Measurements from ENCODE around the gene NUP43. TPM values are rescaled to one million over a fixed set of nuclear protein-coding genes. Genes with fewer than 3 reads are reported as not detected.

NUP43 gene
- total and polyA plus RNA-seq, 2 donors (not counting 1 experiment from before 2014, with no cell fraction given) = 12.9 to 75.7 TPM

DNA sequence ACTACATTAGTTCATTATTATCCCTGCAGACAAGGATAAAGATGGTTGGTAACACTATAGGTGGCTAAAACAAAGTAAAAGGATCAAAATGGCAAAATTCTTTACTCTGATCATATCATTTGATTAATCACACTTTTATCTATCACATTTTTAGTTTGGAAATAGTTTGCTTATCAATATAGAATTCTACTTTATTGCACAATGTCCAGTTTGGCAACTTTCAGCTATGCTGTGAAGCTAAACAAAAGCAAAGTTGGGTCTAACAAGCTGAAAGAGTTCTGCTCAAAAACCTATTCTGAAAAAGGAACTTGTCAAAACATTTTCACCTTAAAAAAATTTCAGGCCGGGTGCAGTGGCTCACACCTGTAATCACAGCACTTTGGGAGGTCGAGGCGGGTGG lies 20.5 kb downstream of the NUP43 start:
- TF ChIP-seq EZH2 (IDR thresholded peaks at IDR 0.05; ENCODE audit: borderline replicate concordance, insufficient read depth, low read depth, low read length, poor library complexity, severe bottlenecking) = no peak
- TF ChIP-seq, protein P1, sequence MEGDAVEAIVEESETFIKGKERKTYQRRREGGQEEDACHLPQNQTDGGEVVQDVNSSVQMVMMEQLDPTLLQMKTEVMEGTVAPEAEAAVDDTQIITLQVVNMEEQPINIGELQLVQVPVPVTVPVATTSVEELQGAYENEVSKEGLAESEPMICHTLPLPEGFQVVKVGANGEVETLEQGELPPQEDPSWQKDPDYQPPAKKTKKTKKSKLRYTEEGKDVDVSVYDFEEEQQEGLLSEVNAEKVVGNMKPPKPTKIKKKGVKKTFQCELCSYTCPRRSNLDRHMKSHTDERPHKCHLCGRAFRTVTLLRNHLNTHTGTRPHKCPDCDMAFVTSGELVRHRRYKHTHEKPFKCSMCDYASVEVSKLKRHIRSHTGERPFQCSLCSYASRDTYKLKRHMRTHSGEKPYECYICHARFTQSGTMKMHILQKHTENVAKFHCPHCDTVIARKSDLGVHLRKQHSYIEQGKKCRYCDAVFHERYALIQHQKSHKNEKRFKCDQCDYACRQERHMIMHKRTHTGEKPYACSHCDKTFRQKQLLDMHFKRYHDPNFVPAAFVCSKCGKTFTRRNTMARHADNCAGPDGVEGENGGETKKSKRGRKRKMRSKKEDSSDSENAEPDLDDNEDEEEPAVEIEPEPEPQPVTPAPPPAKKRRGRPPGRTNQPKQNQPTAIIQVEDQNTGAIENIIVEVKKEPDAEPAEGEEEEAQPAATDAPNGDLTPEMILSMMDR (IDR thresholded peaks at IDR 0.05) = no peak
- no peaks in the 10 kb centered on the region for H3K27me3 Mint-ChIP-seq
- no peak overlapping the region for H3K4me3 Mint-ChIP-seq
- Histone ChIP-seq H3K79me2 (ENCODE audit: control insufficient read depth, insufficient read depth, low read length) (no peaks in the 10 kb centered on the region), H3K27me3 (replicated peaks in 1 of 4; ENCODE audit: control extremely low read depth in 1 of 4, control insufficient read depth in 3 of 4, insufficient read depth in 4 of 4, low read length in 3 of 4) (no peaks in the 10 kb centered on the region), H4K20me1 (ENCODE audit: control insufficient read depth, insufficient read depth, low read length, poor library complexity, severe bottlenecking) (no peaks in the 10 kb centered on the region), H3K4me2 (replicated peaks; ENCODE audit: low read depth, low read length, poor library complexity, severe bottlenecking) (no peak overlapping the region), H3K9ac (ENCODE audit: low read length) (no peak overlapping the region), H3K4me3 (ENCODE audit: control extremely low read depth in 1 of 5, extremely low read depth in 1 of 5, insufficient read depth in 1 of 5, low read depth in 2 of 5, low read length in 4 of 5) (no peak overlapping the region), H2AFZ (ENCODE audit: insufficient read depth, low read depth, low read length, poor library complexity, severe bottlenecking) (no peak overlapping the region), H3K27ac (ENCODE audit: low read length in 2 of 2) (no peak overlapping the region), H3K36me3 (replicated peaks in 1 of 2; ENCODE audit: control extremely low read depth in 1 of 2, control insufficient read depth in 1 of 2, extremely low read depth in 1 of 2, insufficient read depth in 2 of 2, low read length in 1 of 2) (peaks cover 6 to 39% of the 10 kb centered on the region in 2 experiments), H3K4me1 (ENCODE audit: control insufficient read depth in 2 of 2, insufficient read depth in 2 of 2, low read length in 2 of 2) (peaks cover 8 to 11% of the 10 kb centered on the region in 2 donors), H3K9me3 (ENCODE audit: control extremely low read depth in 1 of 3, control insufficient read depth in 2 of 3, insufficient read depth in 1 of 3, low read length in 2 of 3) (no peaks in the 10 kb centered on the region)
- no peak for DNase-seq
- POLR2A ChIA-PET = no interaction called here
- WGBS (ENCODE audit: insufficient coverage) = 86% methylated on average over 1 of the region's 3 CpGs
- no peaks in the 10 kb centered on the region for H3K9me3 Mint-ChIP-seq (ENCODE audit: insufficient read depth)
- CTCF ChIA-PET = interaction anchor here (0.7 to 1.3 kb wide), 2 partner anchors 17 to 223 kb away, joined by 4 to 5 read pairs; no protein-coding TSS in a partner anchor
- H3K4me1 Mint-ChIP-seq = peaks cover 8% of the 10 kb centered on the region
- no peak for ATAC-seq (ENCODE audit: low read depth)
- intact Hi-C loops (cut with micrococcal nuclease) = no loop called here
- H3K27ac Mint-ChIP-seq = no peak overlapping the region

DNA sequence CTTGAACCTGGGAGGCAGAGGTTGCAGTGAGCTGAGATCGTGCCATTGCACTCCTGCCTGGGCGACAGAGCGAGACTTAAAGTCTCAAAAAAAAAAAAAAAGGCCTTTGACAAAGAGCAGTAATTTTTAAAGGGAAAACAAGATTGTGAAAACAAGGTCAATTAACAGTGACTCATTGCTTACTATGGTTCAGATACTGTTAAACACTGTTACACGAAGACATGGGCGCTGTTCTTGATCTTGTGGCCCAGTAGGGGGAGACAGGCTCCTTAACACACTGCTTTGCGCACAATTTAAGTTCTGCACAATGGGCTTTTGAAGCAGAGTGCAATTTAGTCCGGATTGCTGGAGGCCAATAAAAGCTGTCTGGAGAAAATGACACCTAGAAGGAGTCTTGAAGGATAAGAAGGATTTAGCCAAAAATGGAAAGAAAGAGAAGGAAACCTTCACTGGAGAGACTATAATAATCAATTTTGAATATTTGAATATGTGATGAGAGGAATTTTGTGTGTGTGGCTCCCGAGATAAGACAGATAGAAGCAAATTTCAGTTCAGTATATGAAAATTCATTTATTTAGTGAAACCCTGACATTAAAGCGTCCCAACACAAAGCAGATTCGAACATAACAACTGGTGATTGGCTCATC lies 22.4 kb downstream of the NUP43 start:
- Mint-ChIP-seq H3K27me3 (no peaks in the 10 kb centered on the region), H3K27ac (no peak overlapping the region), H3K9me3 (ENCODE audit: insufficient read depth) (no peaks in the 10 kb centered on the region), H3K4me1 (peaks cover 8% of the 10 kb centered on the region), H3K4me3 (no peak overlapping the region)
- Histone ChIP-seq H3K4me3 (ENCODE audit: control extremely low read depth in 1 of 5, extremely low read depth in 1 of 5, insufficient read depth in 1 of 5, low read depth in 2 of 5, low read length in 4 of 5) (no peak overlapping the region), H3K4me1 (ENCODE audit: control insufficient read depth in 2 of 2, insufficient read depth in 2 of 2, low read length in 2 of 2) (peaks cover 8 to 10% of the 10 kb centered on the region in 2 donors), H3K4me2 (replicated peaks; ENCODE audit: low read depth, low read length, poor library complexity, severe bottlenecking) (no peak overlapping the region), H2AFZ (ENCODE audit: insufficient read depth, low read depth, low read length, poor library complexity, severe bottlenecking) (no peak overlapping the region), H3K36me3 (replicated peaks in 1 of 2; ENCODE audit: control extremely low read depth in 1 of 2, control insufficient read depth in 1 of 2, extremely low read depth in 1 of 2, insufficient read depth in 2 of 2, low read length in 1 of 2) (peaks cover 5 to 21% of the 10 kb centered on the region in 2 experiments), H3K79me2 (ENCODE audit: control insufficient read depth, insufficient read depth, low read length) (no peaks in the 10 kb centered on the region), H4K20me1 (ENCODE audit: control insufficient read depth, insufficient read depth, low read length, poor library complexity, severe bottlenecking) (no peaks in the 10 kb centered on the region), H3K9ac (ENCODE audit: low read length) (no peak overlapping the region), H3K27ac (ENCODE audit: low read length in 2 of 2) (no peak overlapping the region), H3K9me3 (ENCODE audit: control extremely low read depth in 1 of 3, control insufficient read depth in 2 of 3, insufficient read depth in 1 of 3, low read length in 2 of 3) (no peaks in the 10 kb centered on the region), H3K27me3 (replicated peaks in 1 of 4; ENCODE audit: control extremely low read depth in 1 of 4, control insufficient read depth in 3 of 4, insufficient read depth in 4 of 4, low read length in 3 of 4) (no peaks in the 10 kb centered on the region)
- 78% methylated on average over 6 of the region's 10 CpGs for WGBS (ENCODE audit: insufficient coverage)
- ATAC-seq (ENCODE audit: low read depth) (peak; percentile 75), DNase-seq (peak; percentile 53)
- ChIA-PET POLR2A (no interaction called here), CTCF (interaction anchor here (0.7 to 1.4 kb wide), 4 partner anchors 11 to 1123 kb away, joined by 3 to 5 read pairs (median 3); no protein-coding TSS in a partner anchor)
- TF ChIP-seq, protein P1 (IDR thresholded peaks at IDR 0.05) = peak; percentile 73
- no peak for TF ChIP-seq EZH2 (IDR thresholded peaks at IDR 0.05; ENCODE audit: borderline replicate concordance, insufficient read depth, low read depth, low read length, poor library complexity, severe bottlenecking)
- intact Hi-C loops (cut with micrococcal nuclease) = loop anchor here (1.0 kb wide), 1 partner anchor 202 kb away; no protein-coding TSS in a partner anchor

All from B cell (primary cell).